Kidney epithelial cell (primary cell): ENCODE data around the gene CENPL. TPM values are rescaled to one million over a fixed set of nuclear protein-coding genes. Genes with fewer than 3 reads are reported as not detected.
"Not testable (repeated sequence)": the region's sequence is repeated elsewhere in the genome, so short reads cannot be mapped to it uniquely, and the experiment has no call there.

ENCODE experiments used
- DNase-seq: peaks from one replicate; pipeline ENCODE4 v3.0.0-alpha.2; 2010; ENCODE audit warnings: low read depth
- H3K27me3 ChIP-seq: 2 replicates; pipeline ENCODE4 v1.6.0; 2011; ENCODE audit warnings: low read length; ENCODE audit not compliant: control insufficient read depth, insufficient read depth
- H3K36me3 ChIP-seq: 2 replicates; pipeline ENCODE4 v1.5.1; 2011; ENCODE audit warnings: low read length; ENCODE audit not compliant: control insufficient read depth, insufficient read depth
- H3K4me3 ChIP-seq: 2 replicates; pipeline ENCODE4 v1.5.1; 2011; ENCODE audit warnings: low read depth, mild to moderate bottlenecking, control low read depth, low read length
- total RNA-seq: library from RNA; depleted of rRNA; stranded (reverse); fragments of >200 nt; gene quantifications from 2 replicates; pipeline ENCODE4 v1.2.3, GENCODE V29; 2015
- TF ChIP-seq, protein P1 (sequence below): IDR thresholded peaks from 2 replicates; pipeline ENCODE4 v1.5.1; 2011; ENCODE audit warnings: mild to moderate bottlenecking, moderate library complexity, low read length, control low read depth, inconsistent platforms; ENCODE audit not compliant: insufficient read depth, poor library complexity, severe bottlenecking

CENPL gene
- total RNA-seq, 1 donor from 2014 or later = 6.6 TPM

DNA sequence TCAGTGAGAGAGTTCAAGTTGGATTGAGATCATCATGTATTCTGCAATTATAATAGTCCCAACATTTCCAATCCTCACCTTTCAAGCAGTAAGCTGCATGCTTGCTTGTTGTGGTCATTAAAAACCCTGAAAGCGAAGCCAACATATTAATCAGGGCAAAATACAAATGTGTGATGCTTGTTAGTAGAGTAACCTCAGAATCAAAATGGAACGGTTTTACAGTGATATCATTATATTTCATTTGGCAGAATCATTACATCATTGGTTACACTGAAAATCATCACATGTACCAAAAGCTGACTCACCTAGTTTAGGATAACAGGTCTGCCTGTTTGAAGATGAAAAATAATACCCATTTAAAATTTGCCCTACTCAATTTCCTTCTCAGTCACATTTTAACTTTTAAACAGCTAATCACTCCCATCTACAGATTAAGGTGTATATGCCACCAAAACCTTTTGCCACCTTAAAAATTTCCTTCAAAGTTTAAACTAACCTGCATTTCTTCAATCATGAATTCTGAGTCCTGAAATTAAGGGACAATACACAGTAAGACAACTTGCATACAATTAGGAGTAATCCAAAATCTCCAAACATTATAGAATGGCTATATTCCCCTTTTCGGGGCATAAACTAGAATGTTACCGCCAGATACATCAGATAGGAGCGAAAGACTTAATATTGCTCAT lies 39.6 kb upstream of the CENPL start:
- Histone ChIP-seq H3K4me3 (peak overlapping the region; percentile 23), H3K27me3 (no peaks in the 10 kb centered on the region), H3K36me3 (peaks cover 3% of the 10 kb centered on the region)
- no peak for DNase-seq
- TF ChIP-seq, protein P1, sequence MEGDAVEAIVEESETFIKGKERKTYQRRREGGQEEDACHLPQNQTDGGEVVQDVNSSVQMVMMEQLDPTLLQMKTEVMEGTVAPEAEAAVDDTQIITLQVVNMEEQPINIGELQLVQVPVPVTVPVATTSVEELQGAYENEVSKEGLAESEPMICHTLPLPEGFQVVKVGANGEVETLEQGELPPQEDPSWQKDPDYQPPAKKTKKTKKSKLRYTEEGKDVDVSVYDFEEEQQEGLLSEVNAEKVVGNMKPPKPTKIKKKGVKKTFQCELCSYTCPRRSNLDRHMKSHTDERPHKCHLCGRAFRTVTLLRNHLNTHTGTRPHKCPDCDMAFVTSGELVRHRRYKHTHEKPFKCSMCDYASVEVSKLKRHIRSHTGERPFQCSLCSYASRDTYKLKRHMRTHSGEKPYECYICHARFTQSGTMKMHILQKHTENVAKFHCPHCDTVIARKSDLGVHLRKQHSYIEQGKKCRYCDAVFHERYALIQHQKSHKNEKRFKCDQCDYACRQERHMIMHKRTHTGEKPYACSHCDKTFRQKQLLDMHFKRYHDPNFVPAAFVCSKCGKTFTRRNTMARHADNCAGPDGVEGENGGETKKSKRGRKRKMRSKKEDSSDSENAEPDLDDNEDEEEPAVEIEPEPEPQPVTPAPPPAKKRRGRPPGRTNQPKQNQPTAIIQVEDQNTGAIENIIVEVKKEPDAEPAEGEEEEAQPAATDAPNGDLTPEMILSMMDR = no peak

DNA sequence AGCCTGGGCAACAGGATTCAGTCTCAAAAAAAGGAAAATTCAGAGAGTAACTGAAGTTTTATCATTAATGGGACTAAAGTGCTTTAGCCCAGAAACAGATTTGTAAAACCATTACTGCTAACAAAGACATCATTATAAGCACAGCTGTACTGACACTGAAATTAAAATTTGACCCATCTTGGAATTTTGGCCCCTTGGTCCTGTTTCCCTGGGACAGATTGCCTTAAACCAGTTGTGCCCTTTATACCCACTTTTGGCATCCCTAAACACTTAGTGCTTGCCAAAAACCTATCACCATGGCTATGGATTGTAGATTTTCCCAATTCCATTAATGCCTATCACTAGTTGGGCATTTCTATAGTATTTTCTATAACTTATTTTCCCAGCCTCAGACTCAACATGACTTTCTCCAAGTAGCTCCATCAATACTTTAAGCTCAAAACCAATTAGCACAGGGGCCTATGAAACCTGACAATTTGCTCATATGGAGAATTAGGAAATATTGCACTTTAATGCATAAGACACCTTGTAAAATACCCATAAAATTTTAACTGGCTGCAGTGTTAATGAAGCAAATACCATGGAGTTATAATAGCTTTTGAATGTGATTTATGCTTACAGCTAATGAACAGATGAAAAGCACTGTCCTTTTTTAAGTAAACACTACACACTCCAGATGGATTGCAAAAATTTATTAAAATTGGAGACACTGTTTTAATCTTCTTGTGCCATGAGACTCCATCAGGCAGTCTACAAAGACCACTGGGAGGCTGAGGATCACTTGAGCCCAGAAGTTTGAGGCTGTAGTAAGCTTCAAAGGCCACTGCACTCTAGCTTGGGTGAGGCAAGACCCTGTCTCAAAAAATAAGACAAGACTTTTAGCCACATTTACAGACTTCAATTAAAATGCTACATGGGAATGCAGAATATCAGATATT lies 38.8 kb upstream of the CENPL start:
- TF ChIP-seq, protein P1 = no peak
- H3K4me3 ChIP-seq = no peak overlapping the region
- peaks cover 3% of the 10 kb centered on the region for H3K36me3 ChIP-seq
- no peaks in the 10 kb centered on the region for H3K27me3 ChIP-seq
- no peak for DNase-seq

DNA sequence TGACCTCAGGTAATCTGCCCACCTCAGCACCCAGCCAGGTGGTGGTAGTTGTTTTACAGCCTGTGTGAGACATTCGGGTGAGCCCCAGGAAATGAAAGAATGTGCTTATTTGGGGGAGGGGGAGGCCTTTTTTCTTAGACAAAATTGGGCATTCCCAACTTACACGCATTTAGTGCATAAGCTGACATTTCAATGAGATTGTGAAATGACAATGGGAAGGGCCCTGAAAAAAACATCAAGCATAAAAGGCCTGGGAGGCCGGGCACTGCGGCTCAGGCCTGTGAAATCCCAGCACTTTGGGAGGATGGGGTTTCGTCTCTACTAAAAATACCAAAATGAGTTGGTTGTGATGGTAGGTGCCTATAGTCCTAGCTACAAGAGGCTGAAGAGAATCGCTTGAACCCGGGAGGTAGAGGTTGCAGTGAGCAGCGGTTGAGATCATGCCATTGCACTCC lies 38.1 kb upstream of the CENPL start:
- TF ChIP-seq, protein P1 = no peak
- Histone ChIP-seq H3K27me3 (no peaks in the 10 kb centered on the region), H3K36me3 (peaks cover 3% of the 10 kb centered on the region), H3K4me3 (no peak overlapping the region)
- DNase-seq = no peak

DNA sequence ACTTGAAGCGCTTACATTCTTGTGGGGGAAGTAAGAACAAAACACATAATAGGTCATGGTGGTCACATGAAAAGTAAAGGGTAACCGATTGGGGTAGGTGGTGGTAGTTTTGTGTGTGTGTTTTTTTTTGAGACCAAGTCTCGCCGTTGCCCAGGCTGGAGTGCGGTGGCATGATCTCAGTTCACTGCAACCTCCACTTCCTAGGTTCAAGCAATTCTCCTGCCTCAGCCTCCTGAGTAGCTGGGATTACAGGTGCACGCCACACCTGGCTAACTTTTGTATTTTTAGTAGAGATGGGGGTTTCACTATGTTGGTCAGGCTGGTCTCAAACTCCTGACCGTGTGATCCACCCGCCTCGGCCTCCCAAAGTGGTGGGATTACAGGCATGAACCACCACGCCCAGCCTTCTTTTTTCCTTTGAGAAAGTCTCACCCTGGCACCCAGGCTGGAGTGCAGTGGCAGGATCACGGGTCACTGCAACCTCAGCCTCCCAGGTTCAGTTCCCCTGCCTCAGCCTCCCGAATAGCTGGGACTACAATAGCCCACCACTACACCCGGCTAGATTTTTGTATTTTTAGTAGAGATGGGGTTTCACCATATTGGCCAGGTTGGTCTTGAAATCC lies 37.6 kb upstream of the CENPL start:
- H3K36me3 ChIP-seq, H3K4me3 ChIP-seq, DNase-seq, H3K27me3 ChIP-seq: not testable (repeated sequence)

DNA sequence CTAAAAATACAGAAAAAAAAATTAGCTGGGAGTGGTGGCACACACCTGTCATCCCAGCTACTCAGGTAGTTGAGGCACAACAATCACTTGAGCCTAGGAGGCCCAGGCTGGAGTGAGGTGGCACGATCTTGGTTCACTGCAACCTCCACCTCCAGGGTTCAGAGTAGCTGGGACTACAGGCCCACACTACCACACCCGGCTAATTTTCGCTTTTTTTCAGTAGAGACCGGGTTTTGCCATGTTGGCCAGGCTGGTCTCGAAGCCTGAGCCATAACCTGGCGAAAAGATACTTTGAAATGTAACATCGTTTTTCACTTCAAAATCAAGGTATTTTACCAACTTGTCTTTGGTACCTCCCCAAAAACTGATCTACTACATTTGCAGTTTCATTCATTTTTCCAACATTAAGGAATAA lies 37.1 kb upstream of the CENPL start:
- Histone ChIP-seq H3K4me3 (no peak overlapping the region), H3K36me3 (peaks cover 3% of the 10 kb centered on the region), H3K27me3 (no peaks in the 10 kb centered on the region)
- TF ChIP-seq, protein P1 = no peak
- no peak for DNase-seq

DNA sequence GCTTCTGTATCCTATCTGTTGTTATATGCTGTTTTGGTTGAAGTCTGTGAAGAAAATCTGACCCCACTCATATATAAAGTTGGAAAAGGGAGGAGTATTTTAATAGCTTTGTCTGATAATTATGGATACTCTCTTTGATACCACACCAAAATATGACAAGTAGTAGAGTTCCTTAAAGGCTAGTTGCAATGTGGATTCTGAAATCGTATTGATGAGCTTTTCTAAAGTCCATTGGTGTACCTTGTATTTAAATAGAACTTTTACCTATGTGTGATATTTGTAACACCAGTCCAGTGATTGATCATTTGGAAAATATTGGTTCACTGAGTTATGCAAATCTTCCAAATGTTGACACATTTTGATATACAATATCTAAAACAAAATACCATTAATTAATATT lies 35.4 kb upstream of the CENPL start:
- Histone ChIP-seq H3K36me3 (no peaks in the 10 kb centered on the region), H3K27me3 (no peaks in the 10 kb centered on the region), H3K4me3 (no peak overlapping the region)
- TF ChIP-seq, protein P1 = no peak
- DNase-seq = no peak

DNA sequence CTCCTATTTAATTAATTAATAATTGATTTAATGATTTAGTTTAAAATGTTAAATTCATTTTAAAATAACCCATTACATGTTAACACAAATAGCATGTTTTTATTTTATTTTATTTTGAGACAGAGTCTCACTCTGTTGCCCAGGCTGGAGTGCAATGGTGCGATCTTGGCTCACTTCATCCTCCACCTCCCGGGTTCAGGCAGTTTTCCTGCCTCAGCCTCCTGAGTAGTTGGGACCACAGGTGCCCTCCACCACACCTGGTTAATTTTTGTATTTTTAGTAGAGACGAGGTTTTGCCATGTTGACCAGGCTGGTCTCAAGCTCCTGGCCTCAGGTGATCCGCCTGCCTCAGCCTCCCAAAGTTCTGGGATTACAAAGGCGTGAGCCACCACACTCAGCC lies 34.9 kb upstream of the CENPL start:
- H3K4me3 ChIP-seq, H3K36me3 ChIP-seq, DNase-seq, H3K27me3 ChIP-seq: not testable (repeated sequence)
